Measurements from ENCODE around the gene NHLRC3.

DNA sequence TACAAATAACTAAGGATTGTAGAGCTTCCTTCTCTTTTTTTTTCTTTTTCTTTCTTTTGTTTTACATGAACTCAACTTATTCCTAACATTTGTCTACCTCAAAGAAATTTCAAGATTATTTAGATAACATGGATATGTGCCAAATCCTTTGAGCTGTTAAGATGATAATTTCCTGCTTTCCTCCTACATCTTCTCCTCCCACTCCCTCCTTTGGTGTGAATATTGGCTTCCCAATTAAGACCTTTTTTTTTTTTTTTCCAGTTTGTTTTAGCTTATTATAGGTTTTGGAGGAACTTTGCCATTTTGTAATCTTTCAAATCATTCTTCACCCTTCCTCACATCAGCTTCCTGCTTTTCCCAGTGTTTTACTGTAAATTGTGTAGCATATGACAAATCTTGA is 10.6 kb downstream of the NHLRC3 start:
- no peak for TF ChIP-seq EP300 (IDR thresholded peaks at IDR 0.05)
- TF ChIP-seq, protein P1, sequence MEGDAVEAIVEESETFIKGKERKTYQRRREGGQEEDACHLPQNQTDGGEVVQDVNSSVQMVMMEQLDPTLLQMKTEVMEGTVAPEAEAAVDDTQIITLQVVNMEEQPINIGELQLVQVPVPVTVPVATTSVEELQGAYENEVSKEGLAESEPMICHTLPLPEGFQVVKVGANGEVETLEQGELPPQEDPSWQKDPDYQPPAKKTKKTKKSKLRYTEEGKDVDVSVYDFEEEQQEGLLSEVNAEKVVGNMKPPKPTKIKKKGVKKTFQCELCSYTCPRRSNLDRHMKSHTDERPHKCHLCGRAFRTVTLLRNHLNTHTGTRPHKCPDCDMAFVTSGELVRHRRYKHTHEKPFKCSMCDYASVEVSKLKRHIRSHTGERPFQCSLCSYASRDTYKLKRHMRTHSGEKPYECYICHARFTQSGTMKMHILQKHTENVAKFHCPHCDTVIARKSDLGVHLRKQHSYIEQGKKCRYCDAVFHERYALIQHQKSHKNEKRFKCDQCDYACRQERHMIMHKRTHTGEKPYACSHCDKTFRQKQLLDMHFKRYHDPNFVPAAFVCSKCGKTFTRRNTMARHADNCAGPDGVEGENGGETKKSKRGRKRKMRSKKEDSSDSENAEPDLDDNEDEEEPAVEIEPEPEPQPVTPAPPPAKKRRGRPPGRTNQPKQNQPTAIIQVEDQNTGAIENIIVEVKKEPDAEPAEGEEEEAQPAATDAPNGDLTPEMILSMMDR (IDR thresholded peaks at IDR 0.05): no peak
- TF ChIP-seq POLR2A (IDR thresholded peaks at IDR 0.05): no peak
